ENCODE measurements around the gene HMX1. TPM values are rescaled to one million over a fixed set of nuclear protein-coding genes. Genes with fewer than 3 reads are reported as not detected.

The HMX1 gene
- total RNA-seq, 1 donor from 2014 or later = not detected

- no peak overlapping the region for H3K27ac Mint-ChIP-seq
- H3K36me3 Mint-ChIP-seq (ENCODE audit: low read depth) = no peaks in the 10 kb centered on the region
- H3K27me3 Mint-ChIP-seq = peaks cover 1% of the 10 kb centered on the region
- no peak for DNase-seq
- no peak overlapping the region for H3K4me3 Mint-ChIP-seq
- H3K4me1 Mint-ChIP-seq = no peaks in the 10 kb centered on the region
- H3K9me3 Mint-ChIP-seq = no peaks in the 10 kb centered on the region
- intact Hi-C loops (cut with micrococcal nuclease) = no loop called here
Measured at GRCh38 chr4:8832113-8832915, 39.3 kb downstream of the HMX1 start.

GRCh38 chr4:8831221-8832112, 40.2 kb downstream of the HMX1 start:
- Mint-ChIP-seq H3K27me3 (peaks cover 3% of the 10 kb centered on the region), H3K9me3 (no peaks in the 10 kb centered on the region), H3K27ac (no peak overlapping the region), H3K4me1 (no peaks in the 10 kb centered on the region), H3K4me3 (no peak overlapping the region), H3K36me3 (ENCODE audit: low read depth) (no peaks in the 10 kb centered on the region)
- no peak for DNase-seq
- intact Hi-C loops (cut with micrococcal nuclease) = no loop called here

- Mint-ChIP-seq H3K9me3 (no peaks in the 10 kb centered on the region), H3K36me3 (ENCODE audit: low read depth) (no peaks in the 10 kb centered on the region), H3K4me1 (no peaks in the 10 kb centered on the region), H3K27me3 (peaks cover 4% of the 10 kb centered on the region), H3K27ac (no peak overlapping the region), H3K4me3 (no peak overlapping the region)
- intact Hi-C loops (cut with micrococcal nuclease) = no loop called here
- DNase-seq = no peak
Measured at GRCh38 chr4:8830611-8831200, 40.9 kb downstream of the HMX1 start.

- H3K36me3 Mint-ChIP-seq (ENCODE audit: low read depth) = no peaks in the 10 kb centered on the region
- peaks cover 7% of the 10 kb centered on the region for H3K27me3 Mint-ChIP-seq
- H3K4me1 Mint-ChIP-seq = no peaks in the 10 kb centered on the region
- no peak overlapping the region for H3K27ac Mint-ChIP-seq
- no peak for DNase-seq
- H3K9me3 Mint-ChIP-seq = no peaks in the 10 kb centered on the region
- intact Hi-C loops (cut with micrococcal nuclease) = no loop called here
- no peak overlapping the region for H3K4me3 Mint-ChIP-seq
Measured at GRCh38 chr4:8830056-8830455, 41.6 kb downstream of the HMX1 start.

- intact Hi-C loops (cut with micrococcal nuclease) = no loop called here
- Mint-ChIP-seq H3K36me3 (ENCODE audit: low read depth) (no peaks in the 10 kb centered on the region), H3K27me3 (peaks cover 7% of the 10 kb centered on the region), H3K4me3 (no peak overlapping the region), H3K27ac (no peak overlapping the region), H3K9me3 (no peaks in the 10 kb centered on the region), H3K4me1 (no peaks in the 10 kb centered on the region)
- no peak for DNase-seq
Measured at GRCh38 chr4:8829584-8829983, 42.1 kb downstream of the HMX1 start.

GRCh38 chr4:8828869-8829268, 42.8 kb downstream of the HMX1 start:
- no peak for DNase-seq
- Mint-ChIP-seq H3K4me1 (no peaks in the 10 kb centered on the region), H3K36me3 (ENCODE audit: low read depth) (no peaks in the 10 kb centered on the region), H3K9me3 (no peaks in the 10 kb centered on the region), H3K4me3 (no peak overlapping the region), H3K27ac (no peak overlapping the region), H3K27me3 (peaks cover 7% of the 10 kb centered on the region)
- intact Hi-C loops (cut with micrococcal nuclease) = no loop called here

- no peaks in the 10 kb centered on the region for H3K9me3 Mint-ChIP-seq
- no peak overlapping the region for H3K4me3 Mint-ChIP-seq
- no peak overlapping the region for H3K27ac Mint-ChIP-seq
- H3K36me3 Mint-ChIP-seq (ENCODE audit: low read depth) = no peaks in the 10 kb centered on the region
- DNase-seq = no peak
- intact Hi-C loops (cut with micrococcal nuclease) = no loop called here
- H3K27me3 Mint-ChIP-seq = peaks cover 4% of the 10 kb centered on the region
- H3K4me1 Mint-ChIP-seq = no peaks in the 10 kb centered on the region
Measured at GRCh38 chr4:8821151-8821950, 50.3 kb downstream of the HMX1 start.

GRCh38 chr4:8820178-8821102, 51.2 kb downstream of the HMX1 start:
- intact Hi-C loops (cut with micrococcal nuclease) = no loop called here
- Mint-ChIP-seq H3K9me3 (no peaks in the 10 kb centered on the region), H3K4me1 (no peaks in the 10 kb centered on the region), H3K36me3 (ENCODE audit: low read depth) (no peaks in the 10 kb centered on the region), H3K4me3 (no peak overlapping the region), H3K27me3 (peaks cover 3% of the 10 kb centered on the region), H3K27ac (no peak overlapping the region)
- DNase-seq = no peak

- intact Hi-C loops (cut with micrococcal nuclease) = no loop called here
- no peaks in the 10 kb centered on the region for H3K9me3 Mint-ChIP-seq
- H3K4me1 Mint-ChIP-seq = no peaks in the 10 kb centered on the region
- DNase-seq = no peak
- H3K36me3 Mint-ChIP-seq (ENCODE audit: low read depth) = no peaks in the 10 kb centered on the region
- no peak overlapping the region for H3K4me3 Mint-ChIP-seq
- H3K27ac Mint-ChIP-seq = no peak overlapping the region
- no peaks in the 10 kb centered on the region for H3K27me3 Mint-ChIP-seq
Measured at GRCh38 chr4:8819473-8820177, 52.0 kb downstream of the HMX1 start.

- intact Hi-C loops (cut with micrococcal nuclease) = no loop called here
- Mint-ChIP-seq H3K4me1 (no peaks in the 10 kb centered on the region), H3K9me3 (no peaks in the 10 kb centered on the region), H3K27ac (no peak overlapping the region), H3K4me3 (no peak overlapping the region), H3K36me3 (ENCODE audit: low read depth) (no peaks in the 10 kb centered on the region), H3K27me3 (no peaks in the 10 kb centered on the region)
- no peak for DNase-seq
Measured at GRCh38 chr4:8819019-8819418, 52.6 kb downstream of the HMX1 start.

- no peaks in the 10 kb centered on the region for H3K36me3 Mint-ChIP-seq (ENCODE audit: low read depth)
- H3K4me1 Mint-ChIP-seq = no peaks in the 10 kb centered on the region
- intact Hi-C loops (cut with micrococcal nuclease) = no loop called here
- H3K4me3 Mint-ChIP-seq = no peak overlapping the region
- no peak overlapping the region for H3K27ac Mint-ChIP-seq
- H3K9me3 Mint-ChIP-seq = no peaks in the 10 kb centered on the region
- no peak for DNase-seq
- no peaks in the 10 kb centered on the region for H3K27me3 Mint-ChIP-seq
Measured at GRCh38 chr4:8818063-8818881, 53.4 kb downstream of the HMX1 start.

- H3K9me3 Mint-ChIP-seq = no peaks in the 10 kb centered on the region
- H3K36me3 Mint-ChIP-seq (ENCODE audit: low read depth) = no peaks in the 10 kb centered on the region
- no peaks in the 10 kb centered on the region for H3K4me1 Mint-ChIP-seq
- no peak overlapping the region for H3K27ac Mint-ChIP-seq
- H3K4me3 Mint-ChIP-seq = no peak overlapping the region
- intact Hi-C loops (cut with micrococcal nuclease) = no loop called here
- DNase-seq = no peak
- H3K27me3 Mint-ChIP-seq = no peaks in the 10 kb centered on the region
Measured at GRCh38 chr4:8817813-8818062, 53.9 kb downstream of the HMX1 start.

All from activated CD4-positive, alpha-beta T cell treated with anti-CD3 and anti-CD28 coated beads, Interleukin-2, amount 10 ng/mL, durations not matched to agents 24 days and 14 days (primary cell).